ENCODE measurements around the gene SDCCAG8. TPM values are rescaled to one million over a fixed set of nuclear protein-coding genes. Genes with fewer than 3 reads are reported as not detected.

Gene SDCCAG8
- total RNA-seq, 4 donors from 2014 or later = 37.1 to 60.2 (median 48.6) TPM

- no peak for ATAC-seq (ENCODE audit: low FRiP score)
- no peak for DNase-seq (ENCODE audit: low spot score)
Observed at GRCh38 chr1:243343970-243344937, 88.4 kb downstream of the SDCCAG8 start.

GRCh38 chr1:243345205-243345604, 89.4 kb downstream of the SDCCAG8 start:
- DNase-seq (ENCODE audit: low spot score) = no peak
- ATAC-seq (ENCODE audit: low FRiP score) = no peak
- TF ChIP-seq CTCF (IDR thresholded peaks at IDR 0.05) = no peak

More at GRCh38 chr1:243343970-243344937, 88.4 kb downstream of the SDCCAG8 start:
- TF ChIP-seq CTCF (IDR thresholded peaks at IDR 0.05) = peak in 1 of 3 donors; percentile 21

- no peak for TF ChIP-seq CTCF (IDR thresholded peaks at IDR 0.05)
- DNase-seq (ENCODE audit: low spot score) (no peak), ATAC-seq (ENCODE audit: low FRiP score) (no peak)
Observed at GRCh38 chr1:243346016-243346415, 90.2 kb downstream of the SDCCAG8 start.

GRCh38 chr1:243346468-243346867, 90.6 kb downstream of the SDCCAG8 start:
- DNase-seq (ENCODE audit: low spot score) (no peak), ATAC-seq (ENCODE audit: low FRiP score) (no peak)

GRCh38 chr1:243348331-243348730, 92.5 kb downstream of the SDCCAG8 start:
- DNase-seq (ENCODE audit: low spot score) (no peak), ATAC-seq (ENCODE audit: low FRiP score) (no peak)
- no peak for TF ChIP-seq CTCF (IDR thresholded peaks at IDR 0.05)

More at GRCh38 chr1:243346468-243346867, 90.6 kb downstream of the SDCCAG8 start:
- TF ChIP-seq CTCF (IDR thresholded peaks at IDR 0.05) = no peak

GRCh38 chr1:243349128-243349527, 93.3 kb downstream of the SDCCAG8 start:
- no peak for TF ChIP-seq CTCF (IDR thresholded peaks at IDR 0.05)
- DNase-seq (ENCODE audit: low spot score) (no peak), ATAC-seq (ENCODE audit: low FRiP score) (no peak)

- DNase-seq (ENCODE audit: low spot score) (no peak), ATAC-seq (ENCODE audit: low FRiP score) (no peak)
- no peak for TF ChIP-seq CTCF (IDR thresholded peaks at IDR 0.05)
Observed at GRCh38 chr1:243351337-243351736, 95.5 kb downstream of the SDCCAG8 start.
